Endothelial cell of umbilical vein (primary cell): ENCODE data around the gene FICD. TPM values are rescaled to one million over a fixed set of nuclear protein-coding genes. Genes with fewer than 3 reads are reported as not detected.

Experiments
- BruUV-seq: library from RNA; stranded (reverse); fragments of 400-500 nt; replicated peaks from 2 replicates; lab custom pipeline; 2021; lab: Mats Ljungman, UMichigan
- CTCF ChIA-PET: fragments of 300-600, 350-600 bp; sonication (Branson Sonifier 250); formaldehyde crosslinking; loops from one replicate; lab custom pipeline; 2021; ENCODE audit warnings: antibody characterized with exemption, inconsistent platforms; lab: Charles Lee
- POLR2A ChIA-PET: fragments of 300-600, 350-600 bp; sonication (Branson Sonifier 250); formaldehyde crosslinking; loops from one replicate; lab custom pipeline; 2021; ENCODE audit warnings: antibody characterized with exemption, inconsistent platforms; lab: Charles Lee
- DNase-seq: peaks from one replicate; pipeline ENCODE4 v3.0.0-alpha.2; 2011; ENCODE audit warnings: low read depth, low spot score
- FAIRE-seq: peaks from 2 replicates; lab custom pipeline; 2011; peaks lifted over from hg19 to GRCh38; lab: Jason Lieb, UNC
- H2AFZ ChIP-seq: 2 replicates; pipeline ENCODE4 v1.6.0; 2012; ENCODE audit warnings: low read depth, low read length, control low read depth, inconsistent platforms
- H3K27ac ChIP-seq: 2 replicates; pipeline ENCODE4 v1.5.1; 2011; ENCODE audit warnings: low read depth, mild to moderate bottlenecking, control low read depth, low read length, moderate library complexity; ENCODE audit not compliant: insufficient read depth
- H3K27me3 ChIP-seq, 2 experiments: 2 replicates each; pipeline versions ENCODE4 v1.6.0 to v1.6.1; 2011; ENCODE audit warnings: low read length in 2 of 2, mixed read lengths in 1 of 2; ENCODE audit not compliant: control insufficient read depth in 2 of 2, insufficient read depth in 2 of 2
- H3K36me3 ChIP-seq, 2 experiments: 2 replicates in 1 of 2; 3 replicates in 1 of 2; pipeline ENCODE4 v1.5.1; 2011; ENCODE audit warnings: low read length in 2 of 2, mild to moderate bottlenecking in 1 of 2, moderate library complexity in 1 of 2; ENCODE audit not compliant: control insufficient read depth in 2 of 2, insufficient read depth in 2 of 2; ENCODE audit errors: extremely low read depth in 1 of 2
- H3K4me1 ChIP-seq: 3 replicates; pipeline ENCODE4 v1.5.1; 2011; ENCODE audit warnings: mild to moderate bottlenecking, low read length; ENCODE audit not compliant: control insufficient read depth, insufficient read depth; ENCODE audit errors: extremely low read depth
- H3K4me2 ChIP-seq: 2 replicates; pipeline ENCODE4 v1.6.1; 2011; ENCODE audit warnings: low read length, control low read depth, mixed read lengths; ENCODE audit not compliant: insufficient read depth
- H3K4me3 ChIP-seq, 3 experiments: fragments of 200-600 bp in 1 of 3; sonication (generic), shearing (Covaris generic) in 1 of 3; replicated peaks in 1 of 3; 2 replicates each; pipeline ENCODE4 v1.5.1; 2011 to 2016; ENCODE audit warnings: control low read depth in 3 of 3, low read length in 3 of 3, mild to moderate bottlenecking in 2 of 3, inconsistent platforms in 1 of 3, low read depth in 1 of 3, moderate library complexity in 1 of 3; ENCODE audit not compliant: insufficient read depth in 1 of 3
- H3K79me2 ChIP-seq: 2 replicates; pipeline ENCODE4 v1.6.0; 2012; ENCODE audit warnings: low read length, inconsistent platforms; ENCODE audit not compliant: control insufficient read depth, insufficient read depth
- H3K9ac ChIP-seq: replicated peaks from 2 replicates; pipeline ENCODE3; 2011; ENCODE audit warnings: low read length, control low read depth; ENCODE audit not compliant: insufficient read depth; ENCODE audit errors: extremely low read depth
- H3K9me1 ChIP-seq: replicated peaks from 3 replicates; pipeline ENCODE4 v1.6.0; 2011; ENCODE audit warnings: mild to moderate bottlenecking, low read length; ENCODE audit not compliant: control insufficient read depth, insufficient read depth; ENCODE audit errors: extremely low read depth
- H3K9me3 ChIP-seq: replicated peaks from 2 replicates; pipeline ENCODE4 v1.5.1; 2012; ENCODE audit warnings: low read length, inconsistent platforms; ENCODE audit not compliant: control insufficient read depth, insufficient read depth
- H4K20me1 ChIP-seq: replicated peaks from 2 replicates; pipeline ENCODE3; 2011; ENCODE audit warnings: mild to moderate bottlenecking, low read length; ENCODE audit not compliant: control insufficient read depth, insufficient read depth; ENCODE audit errors: extremely low read depth
- EZH2 ChIP-seq: IDR thresholded peaks from 2 replicates; pipeline ENCODE4 v1.6.1; 2012; ENCODE audit warnings: borderline replicate concordance, low read depth, mild to moderate bottlenecking, moderate library complexity, low read length, inconsistent platforms; ENCODE audit not compliant: severe bottlenecking
- FOS ChIP-seq: IDR thresholded peaks from 2 replicates; pipeline ENCODE4 v1.6.1; 2011; ENCODE audit warnings: mild to moderate bottlenecking, low read length, moderate library complexity, borderline replicate concordance; ENCODE audit not compliant: insufficient read depth
- GATA2 ChIP-seq: IDR thresholded peaks from 2 replicates; pipeline ENCODE4 v1.7.0; 2011; ENCODE audit warnings: low read depth, mild to moderate bottlenecking, moderate library complexity, mixed read lengths, low read length; ENCODE audit not compliant: insufficient read length, insufficient read depth
- JUN ChIP-seq: IDR thresholded peaks from 2 replicates; pipeline ENCODE4 v1.6.1; 2011; ENCODE audit warnings: borderline replicate concordance, low read depth; ENCODE audit not compliant: insufficient read length, insufficient read depth
- MYC ChIP-seq: IDR thresholded peaks from one replicate; pipeline ENCODE4 v1.6.1; 2011; ENCODE audit warnings: mild to moderate bottlenecking, low read depth, low read length
- POLR2A ChIP-seq: IDR thresholded peaks from 2 replicates; pipeline ENCODE4 v1.6.1; 2012; ENCODE audit warnings: low read depth, mild to moderate bottlenecking, control low read depth, low read length
- POLR2AphosphoS5 ChIP-seq: IDR thresholded peaks from 2 replicates; pipeline ENCODE4 v1.6.1; 2012; ENCODE audit warnings: low read depth, mild to moderate bottlenecking, control low read depth, low read length, moderate library complexity; ENCODE audit not compliant: insufficient read depth
- dilution Hi-C: fragments of 300-500 bp; cut with MboI; formaldehyde crosslinking; loops from one replicate; pipeline ENCODE4 v1.15.0; 2019; ENCODE audit warnings: low sequenced_read_pairs; ENCODE audit not compliant: extremely low pct_ligation_motif_present
- intact Hi-C: fragments of 100-400 bp; cut with micrococcal nuclease; formaldehyde crosslinking; loops from one replicate; pipeline ENCODE4 v1.10.0; 2022
- polyA plus RNA-seq, 4 experiments: library from polyadenylated mRNA; depleted of rRNA in 3 of 4; stranded (reverse) in 3 of 4; unstranded in 1 of 4; fragments of >200 nt; gene quantifications; 2 replicates each; pipeline versions ENCODE4 v1.2.1 to v1.2.3, GENCODE V29; 2011 to 2012; ENCODE audit warnings: missing spikeins in 1 of 4
- total RNA-seq: library from RNA; stranded (reverse); gene quantifications from 2 replicates; pipeline ENCODE4 v1.2.3, GENCODE V29; 2021
- TF ChIP-seq, protein P1 (sequence below), 2 donors: IDR thresholded peaks; 1 replicate in 1 of 2; 2 replicates in 1 of 2; pipeline ENCODE4 v1.5.1; 2011; ENCODE audit warnings: low read length in 2 of 2, mild to moderate bottlenecking in 2 of 2, moderate library complexity in 2 of 2, control low read depth in 1 of 2, inconsistent platforms in 1 of 2, low read depth in 1 of 2; ENCODE audit not compliant: insufficient read depth in 1 of 2; ENCODE audit errors: extremely low read depth in 1 of 2
- TF ChIP-seq, protein P2 (sequence below): IDR thresholded peaks from 2 replicates; pipeline ENCODE4 v1.6.1; 2011; ENCODE audit not compliant: insufficient read depth, insufficient read length

Gene FICD
- total and polyA plus RNA-seq, 2 donors (not counting 3 experiments of a cell fraction or from before 2014, with no cell fraction given), result 3.9 to 6.1 TPM

DNA sequence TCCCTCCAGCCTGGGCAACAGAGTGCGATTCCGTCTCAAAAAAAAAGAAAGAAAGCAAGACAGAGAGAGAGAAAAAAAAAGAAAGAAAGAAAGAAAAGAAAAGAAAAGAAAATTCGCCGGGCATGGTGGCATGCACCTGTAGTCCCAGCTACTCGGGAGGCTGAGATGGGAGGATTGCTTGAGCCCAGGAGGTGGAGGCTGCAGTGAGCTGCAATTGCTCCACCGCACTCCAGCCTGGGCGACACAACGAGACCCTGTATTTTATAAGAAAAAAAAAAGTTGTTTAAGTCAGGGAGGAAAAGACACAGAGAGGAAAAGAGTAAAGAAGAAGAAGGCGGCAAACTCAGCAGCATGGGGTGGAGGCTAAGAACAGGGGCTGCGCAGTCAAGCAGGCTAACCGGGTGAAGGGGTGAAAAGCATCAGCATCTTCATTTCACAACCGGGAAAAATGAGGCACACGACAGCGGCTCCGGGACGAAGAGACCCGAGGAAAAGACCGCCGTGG, 557 bp upstream of the FICD start:
- CTCF ChIA-PET, result no interaction called here
- DNase-seq (no peak), FAIRE-seq (no peak)
- POLR2A ChIA-PET, result no interaction called here
- Histone ChIP-seq H3K4me2 (peak overlapping the region; percentile 41), H3K27ac (no peak overlapping the region), H2AFZ (peak overlapping the region; percentile 55), H4K20me1 (no peaks in the 10 kb centered on the region), H3K9ac (no peak overlapping the region), H3K4me1 (peaks cover 7% of the 10 kb centered on the region), H3K27me3 (no peaks in the 10 kb centered on the region), H3K79me2 (no peaks in the 10 kb centered on the region), H3K36me3 (peaks cover 3 to 21% of the 10 kb centered on the region in 2 experiments), H3K9me3 (no peaks in the 10 kb centered on the region), H3K9me1 (no peaks in the 10 kb centered on the region), H3K4me3 (peak overlapping the region in 2 of 3 experiments; percentile 28 to 98)
- intact Hi-C loops (loop anchor here (2.0 to 10.0 kb wide), 3 partner anchors 207 to 1420 kb away; partner anchors contain the start of genes ALKBH2 and CRY1), dilution Hi-C loops (no loop called here)
- no TSS peak for BruUV-seq
- TF ChIP-seq, protein P1, sequence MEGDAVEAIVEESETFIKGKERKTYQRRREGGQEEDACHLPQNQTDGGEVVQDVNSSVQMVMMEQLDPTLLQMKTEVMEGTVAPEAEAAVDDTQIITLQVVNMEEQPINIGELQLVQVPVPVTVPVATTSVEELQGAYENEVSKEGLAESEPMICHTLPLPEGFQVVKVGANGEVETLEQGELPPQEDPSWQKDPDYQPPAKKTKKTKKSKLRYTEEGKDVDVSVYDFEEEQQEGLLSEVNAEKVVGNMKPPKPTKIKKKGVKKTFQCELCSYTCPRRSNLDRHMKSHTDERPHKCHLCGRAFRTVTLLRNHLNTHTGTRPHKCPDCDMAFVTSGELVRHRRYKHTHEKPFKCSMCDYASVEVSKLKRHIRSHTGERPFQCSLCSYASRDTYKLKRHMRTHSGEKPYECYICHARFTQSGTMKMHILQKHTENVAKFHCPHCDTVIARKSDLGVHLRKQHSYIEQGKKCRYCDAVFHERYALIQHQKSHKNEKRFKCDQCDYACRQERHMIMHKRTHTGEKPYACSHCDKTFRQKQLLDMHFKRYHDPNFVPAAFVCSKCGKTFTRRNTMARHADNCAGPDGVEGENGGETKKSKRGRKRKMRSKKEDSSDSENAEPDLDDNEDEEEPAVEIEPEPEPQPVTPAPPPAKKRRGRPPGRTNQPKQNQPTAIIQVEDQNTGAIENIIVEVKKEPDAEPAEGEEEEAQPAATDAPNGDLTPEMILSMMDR (IDR thresholded peaks at IDR 0.05; ENCODE audit: extremely low read depth in 1 of 2, insufficient read depth in 1 of 2, low read depth in 1 of 2, low read length in 2 of 2), result no peak
- TF ChIP-seq POLR2A (no peak), FOS (no peak), MYC (no peak), GATA2 (no peak), JUN (no peak), POLR2AphosphoS5 (no peak), EZH2 (no peak)
- TF ChIP-seq, protein P2, sequence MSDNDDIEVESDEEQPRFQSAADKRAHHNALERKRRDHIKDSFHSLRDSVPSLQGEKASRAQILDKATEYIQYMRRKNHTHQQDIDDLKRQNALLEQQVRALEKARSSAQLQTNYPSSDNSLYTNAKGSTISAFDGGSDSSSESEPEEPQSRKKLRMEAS, result no peak
